Lower lobe of right lung (tissue), 2 donors: ENCODE results near the gene ATP6V0A1. TPM values are rescaled to one million over a fixed set of nuclear protein-coding genes. Genes with fewer than 3 reads are reported as not detected.

Experiments used
- ATAC-seq, 2 donors: fragments of 200-7000 bp; cut with Tn5 transposase; one replicate each; pipeline ENCODE4 v1.9.1; 2020 to 2022; ENCODE audit warnings: mild to moderate bottlenecking in 2 of 2, moderate library complexity in 2 of 2
- DNase-seq: peaks from one replicate; pipeline ENCODE4 v3.0.0-alpha.2; 2020
- H3K27ac ChIP-seq: fragments of 200-600 bp; one replicate; pipeline ENCODE4 v1.8.0; 2022
- H3K27me3 ChIP-seq: fragments of 200-600 bp; one replicate; pipeline ENCODE4 v1.8.0; 2022; ENCODE audit warnings: low read depth
- H3K36me3 ChIP-seq: fragments of 200-600 bp; one replicate; pipeline ENCODE4 v1.8.0; 2022; ENCODE audit warnings: mild to moderate bottlenecking
- H3K4me1 ChIP-seq: fragments of 200-600 bp; one replicate; pipeline ENCODE4 v1.8.0; 2022
- H3K4me3 ChIP-seq: fragments of 200-600 bp; one replicate; pipeline ENCODE4 v1.8.0; 2022; ENCODE audit warnings: mild to moderate bottlenecking
- H3K9me3 ChIP-seq: fragments of 200-600 bp; one replicate; pipeline ENCODE4 v1.8.0; 2022
- CTCF ChIP-seq: fragments of 200-600 bp; IDR thresholded peaks from one replicate; pipeline ENCODE4 v1.8.0; 2022; ENCODE audit warnings: antibody characterized with exemption, mild to moderate bottlenecking
- intact Hi-C: fragments of 100-400 bp; cut with DNase I; formaldehyde crosslinking; loops from one replicate; pipeline ENCODE4 v1.11.0; 2022
- microRNA-seq: library from miRNA; unstranded; fragments of <30 nt; microRNA quantifications from one replicate; pipeline ENCODE4 v1.2.0, GENCODE V29; 2020; ENCODE audit warnings: borderline number of aligned reads
- total RNA-seq: library from RNA; stranded (reverse); fragmentation: NEBNext Ultra II Directional; extraction: Animal tissue kit (Norgen Biotek cat#: 25700); gene quantifications from one replicate; pipeline ENCODE4 v1.2.1, GENCODE V29; 2021
- donor health status: DM: no; HTN: yes; CAD: no; lungs with severe emphysema.

ATP6V0A1 gene
- total RNA-seq, 1 donor from 2014 or later: 107 TPM

DNA sequence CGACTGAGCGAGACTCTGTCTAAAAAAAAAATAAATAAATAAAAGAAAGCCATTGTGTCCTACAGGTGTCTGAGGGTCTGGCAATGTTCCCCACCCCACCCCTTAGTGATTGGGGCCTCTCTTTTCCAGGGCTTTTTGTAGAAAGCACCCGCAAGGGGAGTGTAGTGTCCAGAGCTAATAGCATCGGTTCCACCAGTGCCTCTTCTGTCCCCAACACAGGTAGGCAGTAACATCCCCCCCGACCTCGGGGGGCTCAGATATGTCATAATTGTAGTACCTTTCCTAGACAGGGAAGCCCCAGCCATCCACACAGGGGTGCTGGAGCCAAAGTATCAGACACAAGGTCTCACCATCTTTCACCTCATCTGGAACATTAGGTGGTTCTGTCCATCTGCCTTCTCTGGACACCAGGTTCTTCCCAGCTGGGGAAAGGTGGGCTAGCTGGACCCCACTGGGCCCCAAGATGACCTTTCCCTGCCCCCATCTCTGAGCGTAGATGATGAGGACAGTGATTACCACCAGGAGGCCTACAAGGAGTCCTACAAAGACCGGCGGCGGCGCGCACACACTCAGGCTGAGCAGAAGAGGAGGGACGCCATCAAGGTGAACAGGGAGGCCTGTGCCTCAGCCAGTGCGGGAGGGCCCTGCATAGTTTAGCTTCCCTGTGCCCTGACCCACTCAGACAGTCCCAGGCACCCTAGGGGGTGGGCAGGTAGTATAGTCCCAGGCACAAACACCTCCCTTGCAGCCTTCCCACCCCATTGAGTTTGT, 109.8 kb downstream of the ATP6V0A1 start:
- TF ChIP-seq CTCF: no peak
- ATAC-seq: no peak
- intact Hi-C loops: no loop called here
- Histone ChIP-seq H3K4me1 (peaks cover 48% of the 10 kb centered on the region), H3K36me3 (peaks cover 77% of the 10 kb centered on the region), H3K4me3 (peak overlapping the region; percentile 86), H3K9me3 (no peaks in the 10 kb centered on the region), H3K27ac (peak overlapping the region; percentile 96), H3K27me3 (no peaks in the 10 kb centered on the region)
- no peak for DNase-seq

GRCh38 chr17:42571435-42572225, 113.0 kb downstream of the ATP6V0A1 start:
- no peak overlapping the region for H3K27ac ChIP-seq
- H3K4me1 ChIP-seq: peaks cover 32% of the 10 kb centered on the region
- no peaks in the 10 kb centered on the region for H3K27me3 ChIP-seq
- H3K9me3 ChIP-seq: no peaks in the 10 kb centered on the region
- H3K4me3 ChIP-seq: no peak overlapping the region
- ATAC-seq (peak; percentile 6), DNase-seq (no peak)
- intact Hi-C loops: no loop called here
- no peak for TF ChIP-seq CTCF
- H3K36me3 ChIP-seq: peaks cover 72% of the 10 kb centered on the region

Small RNA genes lying within 50 kb of the gene (microRNA-seq; reads per million reads assigned to microRNA genes)
- gene MIR5010 (9.0 reads per million, percentile 13 among the genes with 10 or more reads in this experiment), gene MIR548AT (not detected)

Other genes with a start within 250 kb of the ATP6V0A1 start
- gene STAT5B, start 182.5 kb upstream of the ATP6V0A1 start, total RNA-seq: 67.9 TPM
- gene STAT5A, start 170.4 kb upstream of the ATP6V0A1 start, total RNA-seq: 53.3 TPM
- gene STAT3, start 70.4 kb upstream of the ATP6V0A1 start, total RNA-seq: 278 TPM
- 269 TPM for gene CAVIN1, start 35.6 kb upstream of the ATP6V0A1 start, total RNA-seq
- 39.1 TPM for gene NAGLU, start 77.4 kb downstream of the ATP6V0A1 start, total RNA-seq
- gene HSD17B1, start 94.0 kb downstream of the ATP6V0A1 start, total RNA-seq: 2.2 TPM
- 65.8 TPM for gene COASY, start 103.3 kb downstream of the ATP6V0A1 start, total RNA-seq
- gene MLX, start 108.2 kb downstream of the ATP6V0A1 start, total RNA-seq: 70.5 TPM
- gene PSMC3IP, start 118.9 kb downstream of the ATP6V0A1 start, total RNA-seq: 4.8 TPM
- gene RETREG3, start 150.5 kb downstream of the ATP6V0A1 start, total RNA-seq: 70.7 TPM
- 30.3 TPM for gene TUBG1, start 150.8 kb downstream of the ATP6V0A1 start, total RNA-seq
- 16.8 TPM for gene TUBG2, start 200.4 kb downstream of the ATP6V0A1 start, total RNA-seq
- 18.3 TPM for gene PLEKHH3, start 218.1 kb downstream of the ATP6V0A1 start, total RNA-seq
- gene CCR10, start 223.0 kb downstream of the ATP6V0A1 start, total RNA-seq: 1.4 TPM
- 9.0 TPM for gene CNTNAP1, start 223.7 kb downstream of the ATP6V0A1 start, total RNA-seq